ENCODE measurements around the gene DCN. TPM values are rescaled to one million over a fixed set of nuclear protein-coding genes. Genes with fewer than 3 reads are reported as not detected.

DCN gene
- total RNA-seq, 1 donor from 2014 or later = not detected

DNA sequence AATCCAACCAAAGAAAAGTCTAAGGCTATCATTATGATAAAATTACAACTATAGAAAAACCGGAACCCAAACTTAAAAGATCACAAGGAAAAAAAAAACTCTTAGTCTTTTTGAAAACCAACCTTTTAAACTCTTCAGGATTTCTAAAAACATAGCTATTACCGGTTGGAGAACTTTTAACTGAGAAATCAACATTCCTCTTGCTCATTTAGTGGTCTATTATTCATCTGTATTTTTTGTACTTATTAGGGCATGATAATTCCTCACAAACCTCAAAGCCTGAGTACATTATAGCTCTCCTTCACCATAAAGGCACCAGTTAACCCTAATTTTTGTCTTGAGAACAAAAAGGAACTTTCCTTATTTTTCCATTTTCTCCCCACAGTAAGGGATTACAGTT, 81.7 kb downstream of the DCN start:
- no peak for DNase-seq (ENCODE audit: low read depth in 2 of 2)

DNA sequence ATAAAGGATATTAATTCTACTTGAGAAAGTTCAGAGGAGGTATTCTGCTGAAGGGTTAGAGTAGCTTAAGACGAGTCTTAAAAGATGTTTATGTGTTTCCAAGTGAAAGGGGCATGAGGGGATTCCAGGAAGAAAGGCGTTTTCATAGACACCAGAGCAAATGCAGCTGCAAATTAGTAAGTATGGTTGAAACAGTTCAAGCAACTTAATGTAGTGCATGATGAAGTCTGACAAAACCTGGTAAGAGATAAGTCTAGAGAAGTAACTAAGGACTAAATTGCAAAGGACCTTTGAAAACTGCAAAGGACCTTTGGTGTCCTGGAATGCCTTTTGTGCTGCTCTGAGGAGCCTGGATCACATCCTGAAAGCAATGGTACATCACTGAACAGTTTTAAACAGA, 82.8 kb downstream of the DCN start:
- no peak for DNase-seq (ENCODE audit: low read depth in 2 of 2)

DNA sequence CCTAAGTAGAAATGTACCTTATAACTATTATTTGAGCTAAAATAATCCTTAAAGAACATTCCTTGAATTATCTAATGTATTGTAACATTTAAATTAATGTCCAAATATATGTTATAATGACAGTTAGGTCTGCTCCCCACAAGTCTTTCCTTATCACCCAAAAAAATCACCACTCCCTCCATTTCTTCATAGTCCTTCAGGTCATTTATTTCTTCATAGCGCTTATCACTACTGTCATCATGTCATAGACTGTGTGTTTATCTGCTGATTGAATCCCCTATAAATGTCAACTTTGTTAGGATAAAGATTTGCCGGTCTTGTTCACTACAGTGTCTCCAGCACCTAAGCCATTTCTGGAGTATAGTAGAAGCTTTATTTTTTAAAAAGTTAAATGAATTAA, 83.3 kb downstream of the DCN start:
- no peak for DNase-seq (ENCODE audit: low read depth in 2 of 2)

DNA sequence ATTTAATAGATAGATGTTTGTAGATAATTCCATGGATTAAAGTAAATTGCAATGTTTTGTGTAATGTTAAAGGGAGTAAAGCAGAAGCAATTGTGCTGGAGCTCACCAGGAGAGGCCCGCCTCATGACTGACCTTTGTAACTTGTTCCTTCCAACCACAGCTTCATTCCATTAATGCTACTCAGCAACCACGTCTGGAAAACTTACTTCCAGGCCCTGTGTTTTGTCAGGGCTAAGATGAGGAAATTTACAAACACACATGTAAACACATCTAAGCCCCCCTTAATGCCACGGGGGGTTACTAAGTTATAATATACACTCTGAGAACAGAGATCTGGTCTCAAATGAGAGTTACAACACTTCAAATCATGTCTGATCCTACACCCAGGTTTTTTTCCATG, 83.7 kb downstream of the DCN start:
- DNase-seq (ENCODE audit: low read depth in 2 of 2) = no peak

DNA sequence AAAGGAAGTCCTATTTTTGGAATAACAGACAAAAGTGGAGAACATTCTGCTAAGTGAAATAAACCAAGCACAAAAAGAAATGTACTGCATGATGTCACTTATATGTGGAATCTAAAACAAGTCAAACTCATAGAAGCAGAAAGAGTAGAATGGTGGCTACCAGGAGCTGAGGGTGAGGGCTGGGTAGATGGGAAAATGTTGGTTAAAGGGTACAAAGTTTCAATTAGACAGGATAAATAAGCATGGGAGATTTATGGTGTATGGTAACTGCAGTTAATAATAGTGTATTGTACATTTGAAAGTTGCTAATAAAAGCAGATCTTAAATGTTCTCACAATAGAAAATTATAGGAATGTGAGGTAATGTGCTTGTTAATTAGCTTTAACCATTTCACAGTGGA, 84.2 kb downstream of the DCN start:
- no peak for DNase-seq (ENCODE audit: low read depth in 2 of 2)

DNA sequence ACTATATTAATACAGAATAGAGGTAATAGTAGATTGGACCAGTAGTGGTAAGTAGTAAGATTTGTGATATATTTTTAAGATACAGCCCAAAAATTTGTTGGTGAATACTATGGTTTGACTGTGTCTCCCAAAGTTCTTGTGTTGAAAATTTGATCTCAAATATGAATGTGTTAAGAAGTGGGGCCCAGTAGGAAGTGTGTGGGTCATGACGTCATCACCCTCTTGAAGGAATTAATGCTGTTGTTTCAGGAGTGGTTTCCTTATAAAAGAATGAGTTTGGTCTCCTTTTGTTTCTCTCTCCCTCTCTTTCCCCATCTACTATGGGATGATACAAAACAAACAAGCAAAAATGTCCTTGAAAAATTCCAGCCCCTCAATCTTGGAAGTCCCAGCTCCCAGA, 87.7 kb downstream of the DCN start:
- no peak for DNase-seq (ENCODE audit: low read depth in 2 of 2)

DNA sequence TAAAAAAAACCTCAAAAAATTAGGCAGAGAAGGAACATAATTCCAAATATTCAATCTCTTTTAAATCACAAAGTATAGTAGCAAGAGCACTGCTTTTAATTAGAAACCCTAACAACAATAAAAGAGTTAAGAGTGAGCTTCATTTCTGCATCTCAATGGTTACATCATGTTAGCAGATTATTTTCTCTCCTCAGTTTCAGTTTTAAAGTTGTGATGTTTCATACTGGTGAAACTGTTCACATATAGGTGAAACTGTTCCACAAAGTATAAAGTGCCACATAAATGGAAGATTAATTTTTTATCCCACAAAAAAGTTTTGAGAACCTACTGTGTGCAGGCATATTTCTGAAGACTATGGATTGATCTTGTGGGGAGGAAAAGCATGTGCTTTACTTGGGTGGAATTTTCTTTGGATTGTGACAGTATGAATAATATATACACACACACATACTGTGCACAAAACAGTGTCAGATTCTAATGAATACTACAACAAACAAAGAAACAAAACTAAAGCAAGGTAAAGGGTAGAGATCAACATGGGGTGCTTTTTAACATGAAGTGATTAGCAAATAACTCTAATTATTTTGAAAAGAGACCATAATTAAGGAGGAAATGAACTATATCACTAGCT, 88.5 kb downstream of the DCN start:
- no peak for DNase-seq (ENCODE audit: low read depth in 2 of 2)

DNA sequence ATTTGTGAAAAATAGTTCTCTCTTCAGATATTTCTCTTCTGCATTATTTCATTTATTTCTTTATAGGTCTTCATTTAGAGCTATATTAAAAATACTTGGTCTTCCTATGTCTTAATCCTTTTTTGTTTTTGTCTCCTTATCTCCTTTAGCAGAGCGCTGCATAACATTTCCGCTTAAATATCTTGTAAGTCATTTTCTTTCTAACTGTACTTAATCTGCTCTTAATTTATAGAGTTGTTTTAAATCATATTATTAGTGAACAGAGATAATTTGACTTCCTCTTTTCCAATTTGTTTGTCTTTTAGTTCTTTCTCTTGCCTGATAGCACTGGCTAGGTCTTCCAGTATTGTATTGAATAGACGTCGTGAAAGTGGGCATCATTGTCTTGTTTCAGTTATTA, 89.3 kb downstream of the DCN start:
- DNase-seq (ENCODE audit: low read depth in 2 of 2) = no peak

DNA sequence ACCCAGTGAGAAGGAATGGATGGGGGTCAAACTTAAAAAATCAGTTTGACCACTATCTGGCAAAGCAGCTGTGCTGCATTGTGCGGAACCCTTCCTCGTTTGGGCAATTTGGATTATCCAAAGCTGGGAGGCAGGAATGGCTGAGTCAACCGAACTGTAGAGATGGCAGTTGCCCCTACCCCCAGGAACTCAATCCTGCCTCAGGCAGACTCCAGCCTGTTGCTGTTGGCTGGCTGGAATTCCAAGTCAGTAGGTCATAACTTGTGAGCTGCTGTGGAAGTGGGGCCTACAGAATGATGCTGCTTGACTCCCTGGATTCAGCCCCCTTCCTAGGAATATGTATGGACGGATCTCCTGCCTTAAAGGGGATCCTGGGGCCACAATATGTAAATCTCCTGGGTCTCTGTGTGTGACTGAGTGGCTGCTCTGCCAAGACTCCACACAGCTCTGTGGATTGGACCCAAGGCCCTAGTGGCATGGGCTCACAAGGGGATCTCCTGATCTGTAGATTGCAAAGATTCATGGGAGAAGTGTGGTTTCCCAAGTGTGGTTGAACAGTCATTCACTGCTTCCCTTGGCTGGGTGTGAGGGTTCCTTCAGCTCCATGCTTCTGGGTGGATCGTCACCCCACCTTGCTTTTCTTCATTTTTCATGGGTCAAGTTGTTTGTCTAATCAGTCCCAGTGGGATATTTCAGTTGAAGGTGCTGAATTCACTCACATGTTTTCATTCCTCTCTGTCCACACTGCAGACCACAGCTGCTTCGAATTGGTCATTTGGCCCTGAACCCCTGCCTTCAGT, 90.5 kb downstream of the DCN start:
- DNase-seq (ENCODE audit: low read depth in 2 of 2) = no peak

Other genes with a start within 250 kb of the DCN start
- not detected in 2 replicates for gene CCER1, start 227.6 kb downstream of the DCN start, total RNA-seq
- gene EPYC, start 177.8 kb downstream of the DCN start, total RNA-seq = not detected in 2 replicates
- not detected in 2 replicates for gene KERA, start 124.8 kb downstream of the DCN start, total RNA-seq
- gene LUM, start 71.3 kb downstream of the DCN start, total RNA-seq = not detected in 2 replicates

All from dermis microvascular lymphatic vessel endothelial cell (primary cell).